Measurements from ENCODE around the gene STK39.
"Not testable (repeated sequence)": the region's sequence is repeated elsewhere in the genome, so short reads cannot be mapped to it uniquely, and the experiment has no call there.

The STK39 gene

DNA sequence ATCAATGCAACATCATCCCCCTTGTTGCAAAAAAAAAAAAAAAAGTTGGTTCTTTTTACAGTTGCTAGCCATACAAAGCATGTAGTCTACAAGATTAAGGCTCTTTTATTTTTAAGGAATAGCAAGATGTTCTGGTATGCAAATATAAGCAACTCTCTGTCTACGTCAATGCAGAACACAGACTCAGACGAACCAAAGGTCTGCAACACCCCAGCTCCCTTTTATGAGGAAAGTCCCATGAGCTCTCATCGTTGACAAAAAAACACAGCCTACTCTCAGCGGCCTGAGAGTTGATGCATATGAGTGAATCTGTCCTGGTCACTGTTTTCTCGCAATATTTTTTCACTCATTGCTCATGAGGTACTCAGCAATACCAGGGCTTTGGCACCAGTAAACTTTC is 112.9 kb downstream of the STK39 start:
- no peak for DNase-seq

DNA sequence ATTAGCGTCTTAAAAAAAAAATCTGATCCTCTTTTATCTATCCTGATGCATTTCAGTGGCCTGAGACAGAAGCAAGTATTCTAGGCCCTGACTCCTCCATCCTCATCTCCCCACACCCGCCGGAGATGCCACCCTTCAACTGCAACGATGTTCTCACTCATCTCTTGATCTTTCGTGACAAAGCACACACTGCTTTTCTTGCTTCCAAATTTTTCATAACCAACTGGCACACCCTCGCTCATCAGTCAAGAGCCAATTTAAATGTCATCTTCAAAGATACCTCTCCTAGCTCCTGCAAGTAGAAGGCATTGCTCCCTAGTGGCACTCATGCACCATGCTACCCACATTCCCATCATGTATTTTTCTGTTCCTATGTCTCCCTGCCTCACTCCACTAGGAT is 115.0 kb downstream of the STK39 start:
- no peak for DNase-seq

DNA sequence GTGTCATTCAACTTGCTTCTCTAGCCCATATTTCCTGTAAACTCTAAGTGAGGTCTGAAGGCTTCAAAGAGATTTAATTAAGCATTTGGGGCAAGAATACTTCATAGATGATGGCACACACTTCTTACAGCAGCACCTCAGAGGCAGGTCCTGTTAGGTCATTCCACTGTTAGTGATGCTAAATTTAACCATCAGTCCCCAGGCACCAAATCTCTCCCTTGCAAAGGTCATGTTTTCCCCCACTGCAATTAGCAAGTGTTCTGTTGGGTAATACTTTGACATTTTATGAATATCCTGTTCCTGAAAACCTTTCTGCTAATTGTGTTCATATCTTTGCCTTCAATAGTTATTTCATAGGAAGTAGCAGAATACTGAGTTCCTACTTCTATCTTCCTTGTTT is 117.0 kb downstream of the STK39 start:
- no peak for DNase-seq

DNA sequence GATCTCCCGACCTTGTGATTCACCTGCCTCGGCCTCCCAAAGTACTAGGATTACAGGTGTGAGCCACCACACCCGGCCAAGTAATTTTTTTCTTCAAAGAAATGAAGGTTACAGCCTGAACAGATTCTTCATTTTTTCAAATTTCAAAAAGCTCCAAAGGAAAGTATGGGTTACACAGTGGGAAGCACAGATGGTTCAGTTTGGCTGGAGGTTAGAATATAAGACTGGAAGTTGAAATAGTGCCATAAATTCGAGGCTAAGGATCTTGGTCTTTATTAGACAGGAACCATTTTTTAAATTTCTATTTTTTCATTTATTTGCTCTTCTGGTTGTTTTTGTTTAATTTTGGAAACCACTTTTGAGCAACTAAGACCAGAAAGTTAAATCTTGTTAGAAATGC is 120.0 kb downstream of the STK39 start:
- no peak for DNase-seq

DNA sequence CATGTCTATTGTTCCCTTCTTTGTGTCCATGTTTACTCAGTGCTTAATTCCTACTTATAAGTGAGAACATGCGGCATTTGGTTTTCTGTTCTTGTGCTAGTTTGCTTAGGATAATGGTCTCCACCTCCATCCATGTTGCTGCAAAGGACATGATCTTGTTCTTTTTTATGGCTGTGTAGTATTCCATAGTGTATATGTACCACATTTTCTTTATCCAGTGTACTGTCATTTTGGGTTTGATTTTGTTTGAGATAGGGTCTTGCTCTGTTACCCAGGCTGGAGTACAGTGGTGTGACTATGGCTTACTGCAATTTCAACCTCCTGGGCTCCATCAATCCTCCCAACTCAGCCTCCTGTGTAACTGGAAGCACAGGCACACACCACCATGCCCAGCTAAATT is 125.2 kb downstream of the STK39 start:
- not testable (repeated sequence) for DNase-seq

DNA sequence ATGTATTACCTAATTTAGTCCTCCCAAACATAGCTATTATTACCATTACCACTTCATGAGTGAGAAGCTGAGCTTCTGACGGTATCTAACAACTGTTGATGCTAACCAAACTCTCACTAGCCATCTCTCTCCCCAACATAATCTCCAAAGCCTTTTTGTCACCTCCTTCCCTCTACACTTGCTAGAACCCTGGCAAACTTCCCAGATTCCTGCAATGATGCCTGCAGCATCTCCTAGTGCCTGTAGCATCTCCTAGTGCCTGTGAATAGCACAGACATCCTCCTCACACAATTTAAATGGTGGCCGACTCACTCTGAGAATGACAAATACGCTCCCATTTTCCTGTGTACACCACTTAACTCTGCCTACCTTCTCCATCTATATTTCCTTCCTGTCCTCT is 126.7 kb downstream of the STK39 start:
- no peak for DNase-seq

DNA sequence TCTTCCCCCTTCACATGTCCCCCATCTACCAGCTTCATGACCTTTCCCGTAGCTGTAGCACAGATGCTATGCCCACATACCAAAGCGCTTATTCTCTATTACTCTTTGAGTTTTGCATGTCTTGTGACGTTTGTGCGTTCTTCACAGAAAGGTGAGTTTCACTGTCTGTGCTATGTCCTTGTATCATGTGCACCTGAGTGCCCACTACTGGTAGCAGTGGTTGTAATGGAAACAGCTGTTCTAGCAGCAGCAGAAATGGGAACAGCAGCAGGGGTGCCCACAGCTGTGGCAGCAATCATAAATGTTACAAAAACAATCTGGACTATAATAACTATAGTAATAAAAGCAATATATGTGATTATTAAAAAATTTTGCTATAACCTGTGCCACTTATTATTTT is 127.1 kb downstream of the STK39 start:
- no peak for DNase-seq

DNA sequence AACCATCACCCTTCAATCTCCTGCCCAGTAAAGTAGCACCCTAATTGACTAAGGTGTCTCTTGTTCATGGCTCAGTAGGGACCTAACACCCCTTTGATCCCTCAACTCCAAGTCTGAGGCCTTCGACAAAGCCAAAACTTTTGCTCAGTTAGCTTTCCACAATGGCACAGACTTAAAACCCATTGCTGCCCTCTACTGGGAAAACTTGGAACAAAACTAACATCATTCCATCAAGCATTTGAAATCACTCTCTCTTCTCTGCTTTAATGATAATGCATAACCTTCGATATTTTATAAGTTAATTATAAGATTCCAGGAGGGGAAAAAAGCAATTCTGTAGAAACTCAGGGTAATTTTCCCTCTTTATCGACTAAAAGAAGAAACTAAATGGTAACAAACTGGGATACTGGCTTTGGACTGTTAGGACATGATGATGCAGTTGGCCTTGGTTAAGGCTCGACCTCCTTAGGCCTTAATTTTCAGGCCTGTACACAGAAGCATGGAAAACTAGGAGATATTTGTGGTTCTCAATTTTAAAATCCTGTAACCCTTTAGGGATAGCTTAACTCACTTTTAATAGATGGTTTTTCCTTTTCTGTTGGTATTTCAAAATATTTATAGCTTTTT is 127.8 kb downstream of the STK39 start:
- DNase-seq, result no peak

DNA sequence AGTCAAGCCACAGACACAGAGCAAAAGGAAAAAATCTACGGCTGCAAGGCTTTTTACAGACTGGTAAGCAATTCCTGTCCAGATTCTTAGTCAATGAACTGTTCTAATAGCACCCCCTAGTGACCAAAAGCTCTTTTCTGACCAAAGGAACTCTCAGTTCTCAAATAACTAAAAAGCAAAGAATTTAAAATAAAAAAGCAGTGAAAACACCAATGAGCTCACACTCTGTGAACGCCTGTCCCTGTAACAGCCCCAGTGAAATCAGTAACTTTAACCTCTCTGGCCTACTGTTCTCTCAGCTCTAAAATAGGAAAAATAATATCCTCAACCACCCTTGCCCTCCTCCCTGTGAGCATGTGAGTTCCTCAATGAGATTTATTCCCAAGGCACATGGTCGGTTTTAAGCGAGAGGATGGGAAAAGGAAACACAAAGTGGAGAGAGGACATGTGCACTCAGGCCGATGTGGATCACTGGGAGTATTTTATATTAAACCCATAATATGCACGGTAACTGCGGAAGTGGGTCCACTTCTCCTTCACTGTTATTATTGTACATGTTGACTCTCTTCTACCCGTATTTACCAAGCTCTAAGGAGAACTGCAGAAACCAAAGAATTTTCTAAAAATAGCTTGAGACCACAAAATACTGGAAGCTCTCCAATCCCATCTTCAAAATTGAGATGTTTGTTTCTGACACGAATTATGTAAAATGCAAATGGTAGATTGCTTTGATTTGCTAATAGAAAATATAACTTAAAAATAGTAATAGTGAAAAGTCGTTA is 128.5 kb downstream of the STK39 start:
- no peak for DNase-seq

DNA sequence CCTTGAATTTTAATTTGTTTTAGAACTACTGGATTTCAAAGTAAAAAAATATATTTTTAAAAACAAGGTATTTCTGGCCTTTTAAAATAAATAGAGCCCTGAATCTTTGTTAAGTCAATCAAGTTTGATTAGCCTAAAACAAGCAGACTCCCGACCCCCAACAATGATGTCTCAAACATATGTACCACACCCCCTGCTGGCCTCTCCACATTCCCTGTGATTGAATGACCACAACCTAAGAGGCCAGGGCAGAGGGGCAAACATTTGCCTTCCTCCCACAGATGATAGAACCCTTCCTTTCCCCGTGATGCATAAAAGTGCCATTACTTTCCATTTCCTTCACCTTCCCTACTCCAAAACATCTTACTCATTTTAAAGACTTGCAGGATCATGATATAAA is 130.9 kb downstream of the STK39 start:
- DNase-seq, result no peak

DNA sequence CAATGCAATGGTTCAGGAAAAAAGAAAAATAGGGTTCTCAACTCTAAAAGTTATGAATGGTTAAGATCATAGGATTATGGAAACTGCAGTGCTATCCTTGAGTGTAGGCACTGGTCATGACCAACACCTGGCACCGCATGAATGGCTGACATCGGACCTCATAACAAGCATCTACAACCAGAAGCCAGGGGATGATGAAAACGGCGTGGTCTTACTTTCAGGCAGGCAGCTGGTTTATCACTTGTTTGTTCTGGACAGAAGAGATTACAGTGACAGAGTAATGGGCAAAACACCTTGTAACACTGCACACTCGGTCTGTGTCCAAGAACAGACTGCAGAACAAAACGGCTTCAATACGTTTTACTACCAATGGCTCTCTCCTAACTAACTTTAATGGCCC is 132.8 kb downstream of the STK39 start:
- no peak for DNase-seq

DNA sequence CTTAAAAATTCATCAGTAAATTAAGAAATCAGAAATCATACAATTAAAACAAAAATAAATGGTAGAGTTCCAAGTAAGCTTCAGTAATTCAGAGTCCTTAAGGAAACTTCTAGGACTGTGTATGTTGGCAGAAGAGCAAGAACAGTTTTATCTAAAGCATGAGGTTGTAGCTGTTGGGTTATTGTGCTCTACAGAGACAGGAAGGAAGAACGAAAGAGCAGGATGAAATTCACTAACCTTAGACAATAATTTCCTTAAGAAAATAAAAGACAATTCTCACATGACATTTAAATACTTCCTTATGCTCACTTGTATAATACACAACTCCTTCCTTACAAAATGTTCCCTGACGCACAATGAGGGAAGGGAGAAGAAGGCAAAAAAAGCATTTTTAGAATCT is 133.4 kb downstream of the STK39 start:
- DNase-seq, result no peak

DNA sequence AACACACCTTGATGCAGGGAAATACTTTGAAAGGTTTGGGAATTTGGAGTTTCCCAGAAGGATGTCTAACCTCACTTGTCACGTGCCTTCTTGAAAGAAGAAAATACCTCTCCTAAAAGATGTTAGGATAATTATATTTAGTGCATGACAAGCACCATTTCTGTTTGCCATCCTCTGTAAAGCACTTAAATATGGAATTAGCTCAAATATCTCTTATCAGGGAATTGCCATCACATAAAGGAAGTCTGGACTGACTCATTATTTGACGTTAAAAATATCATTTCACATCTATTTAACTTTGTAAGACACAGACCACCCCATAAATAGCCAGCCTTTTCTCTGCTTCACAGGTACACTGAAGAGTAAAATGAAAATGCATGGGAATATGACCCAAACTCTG is 140.1 kb downstream of the STK39 start:
- DNase-seq, result no peak

DNA sequence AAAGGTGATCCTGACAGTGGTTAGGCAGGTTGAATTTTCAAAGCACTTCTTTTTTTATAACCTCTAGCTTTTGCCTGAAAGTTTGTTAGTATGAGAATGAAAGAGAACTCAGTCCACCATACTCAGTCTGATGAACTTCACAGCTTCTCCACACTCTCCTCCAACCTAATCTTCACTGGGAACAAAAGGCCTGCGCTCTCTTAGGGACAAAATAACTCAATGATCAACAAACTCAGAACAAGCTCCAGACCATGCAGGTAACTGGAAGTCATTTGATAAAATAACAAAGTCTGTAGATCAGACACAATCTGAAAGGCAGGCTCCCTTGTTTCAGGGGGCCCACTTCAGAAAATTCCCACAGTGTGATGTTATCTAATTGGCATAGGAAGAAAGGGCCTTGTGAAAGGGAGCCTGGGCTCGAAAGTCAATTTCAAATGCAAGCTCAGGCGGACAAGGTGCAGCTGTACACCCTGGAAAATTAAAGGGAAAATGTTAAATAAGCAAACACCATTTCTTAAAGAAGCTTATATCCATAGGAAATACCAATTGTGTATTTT is 142.2 kb downstream of the STK39 start:
- DNase-seq, result no peak

DNA sequence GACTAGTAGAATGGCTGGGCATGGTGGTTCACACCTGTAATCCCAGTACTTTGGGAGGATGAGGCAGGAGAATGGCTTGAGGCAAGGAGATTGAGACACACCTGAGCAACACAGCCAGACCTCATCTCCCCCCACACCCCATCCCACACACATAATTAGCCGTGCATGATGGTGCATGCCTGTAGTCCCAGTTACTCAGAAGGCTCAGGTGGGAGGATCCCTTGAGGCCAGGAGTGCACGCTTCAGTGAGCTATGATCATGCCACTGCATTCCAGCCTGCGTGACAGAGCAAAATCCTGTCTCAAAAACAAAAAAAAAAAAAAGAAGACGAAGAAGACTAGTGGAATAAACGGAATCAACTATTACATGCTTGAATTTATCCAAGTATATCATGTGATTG is 150.0 kb downstream of the STK39 start:
- DNase-seq, result no peak

DNA sequence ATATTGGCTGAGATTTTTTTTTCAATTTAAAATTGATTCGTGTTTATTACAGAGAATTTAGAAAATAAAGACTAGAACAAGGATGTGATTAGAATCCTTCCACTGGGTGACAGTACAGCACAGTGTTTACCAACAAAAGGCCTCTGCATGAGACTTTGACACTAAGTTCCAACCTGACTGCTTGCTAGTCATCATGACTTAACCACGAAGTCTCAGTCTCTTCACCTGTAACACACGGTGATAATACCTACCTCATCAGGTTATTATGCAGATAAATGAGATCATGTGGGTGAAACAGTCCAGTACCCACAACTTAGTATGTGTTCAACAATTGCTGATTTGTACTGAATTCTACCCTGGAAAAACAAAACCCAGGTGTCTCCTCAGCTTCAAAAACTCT is 151.2 kb downstream of the STK39 start:
- DNase-seq, result no peak

DNA sequence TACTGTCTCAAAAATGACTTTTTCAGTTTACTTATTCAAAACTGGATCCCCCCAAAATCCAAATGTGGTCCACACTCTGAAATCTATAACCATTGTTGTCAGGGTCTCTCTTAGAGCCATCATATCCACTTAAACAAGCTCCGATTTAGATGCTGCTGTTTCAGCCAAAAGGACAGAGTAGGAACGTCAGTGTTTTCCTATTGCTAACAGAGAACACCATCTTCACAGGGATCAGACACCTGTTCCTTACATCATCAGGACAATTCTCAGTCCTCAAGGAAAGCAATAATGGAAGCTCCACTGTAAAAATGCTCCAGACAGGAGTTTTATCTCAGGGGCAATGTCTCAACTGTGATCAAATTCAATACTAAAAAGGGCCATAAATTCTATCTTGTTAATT is 155.4 kb downstream of the STK39 start:
- no peak for DNase-seq

DNA sequence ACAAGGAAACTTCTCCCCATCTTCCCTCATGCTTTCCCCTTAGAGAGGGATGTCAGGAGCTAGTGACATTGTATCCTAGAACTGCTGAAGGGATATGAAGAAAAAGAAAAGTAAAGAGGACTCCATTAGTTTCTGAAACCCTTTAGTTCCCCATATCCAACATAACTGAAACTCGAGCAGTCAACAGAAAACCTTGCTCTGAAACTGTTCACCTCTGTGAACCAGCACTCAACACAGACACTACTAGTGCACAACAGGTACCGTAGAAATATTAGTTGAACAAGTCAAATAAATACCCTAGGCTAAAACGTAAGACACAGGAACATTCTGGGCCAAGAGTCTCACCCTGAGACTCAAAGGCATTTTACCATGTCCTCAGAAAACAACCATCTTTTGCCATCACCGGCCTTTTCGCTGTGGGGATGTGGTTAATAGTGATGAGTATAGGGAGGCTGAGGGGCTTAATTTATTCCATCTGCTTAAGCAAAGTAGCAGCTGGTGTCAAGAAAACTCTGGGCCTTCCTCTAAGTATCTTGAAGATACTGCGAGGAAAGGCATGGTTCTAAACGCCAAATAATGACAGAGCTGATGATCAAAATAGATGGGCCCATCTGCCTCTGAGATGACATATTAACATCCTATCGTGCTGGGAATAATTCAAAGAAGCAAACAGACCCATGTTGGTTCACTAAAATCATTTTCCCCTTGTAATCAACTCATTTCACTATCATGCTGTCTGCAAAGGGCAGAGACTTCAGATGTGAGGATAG is 156.8 kb downstream of the STK39 start:
- no peak for DNase-seq

DNA sequence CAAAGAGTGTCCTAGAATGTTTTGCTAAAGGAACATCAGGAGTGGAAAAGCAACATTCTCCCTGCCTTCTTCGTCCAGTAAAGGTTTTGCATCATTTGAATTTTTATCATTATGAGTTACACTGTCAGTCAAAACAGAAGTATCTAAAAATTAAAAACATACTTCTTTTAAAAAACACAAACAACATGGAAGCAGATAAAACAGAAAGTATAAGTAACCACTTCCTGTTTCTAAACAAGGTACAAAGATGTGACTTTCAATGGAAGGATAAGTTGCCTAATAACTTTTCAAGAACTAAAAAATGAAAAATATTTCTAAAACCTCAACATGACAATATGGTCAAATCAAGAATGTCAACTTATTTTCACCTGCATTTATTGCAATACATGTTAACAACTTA is 158.2 kb downstream of the STK39 start:
- DNase-seq, result no peak

DNA sequence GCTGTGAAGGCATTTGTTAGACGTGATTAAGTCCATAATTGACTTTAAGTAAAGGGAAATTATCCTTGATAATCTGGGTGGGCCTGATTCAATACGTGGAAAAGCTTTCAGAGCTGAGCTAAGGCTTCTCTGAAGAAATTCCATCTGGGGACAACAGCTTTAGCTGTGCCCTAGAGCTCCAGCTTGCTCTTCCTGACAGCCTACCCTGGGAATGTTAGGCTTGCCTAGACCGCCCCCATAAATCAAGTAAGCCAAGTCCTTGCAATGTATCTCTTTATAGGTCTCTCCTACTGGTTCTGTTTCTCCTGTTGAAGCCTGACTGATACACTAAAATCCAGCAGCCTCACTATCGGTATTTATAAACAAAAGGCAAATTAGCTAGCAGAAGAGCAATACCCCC is 160.0 kb downstream of the STK39 start:
- no peak for DNase-seq

DNA sequence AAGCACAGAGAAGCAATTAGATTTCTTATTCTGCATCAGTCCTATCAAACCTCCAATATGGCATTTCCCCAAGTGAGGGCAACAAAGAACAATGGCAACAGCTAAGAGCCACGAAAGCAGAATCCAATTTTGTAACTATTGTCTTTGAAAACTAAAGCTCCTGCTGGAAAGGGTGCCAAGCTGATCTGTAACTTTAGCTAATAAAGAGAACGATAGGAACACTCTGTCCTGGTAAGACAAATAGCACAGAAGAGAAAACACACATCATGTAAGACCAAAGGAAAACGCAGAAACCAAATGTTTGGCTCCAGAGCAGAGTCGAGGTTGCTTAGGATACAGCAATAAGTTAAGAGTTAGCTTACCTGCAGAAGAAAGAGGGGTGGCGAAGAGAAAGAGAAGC is 160.5 kb downstream of the STK39 start:
- DNase-seq, result no peak

DNA sequence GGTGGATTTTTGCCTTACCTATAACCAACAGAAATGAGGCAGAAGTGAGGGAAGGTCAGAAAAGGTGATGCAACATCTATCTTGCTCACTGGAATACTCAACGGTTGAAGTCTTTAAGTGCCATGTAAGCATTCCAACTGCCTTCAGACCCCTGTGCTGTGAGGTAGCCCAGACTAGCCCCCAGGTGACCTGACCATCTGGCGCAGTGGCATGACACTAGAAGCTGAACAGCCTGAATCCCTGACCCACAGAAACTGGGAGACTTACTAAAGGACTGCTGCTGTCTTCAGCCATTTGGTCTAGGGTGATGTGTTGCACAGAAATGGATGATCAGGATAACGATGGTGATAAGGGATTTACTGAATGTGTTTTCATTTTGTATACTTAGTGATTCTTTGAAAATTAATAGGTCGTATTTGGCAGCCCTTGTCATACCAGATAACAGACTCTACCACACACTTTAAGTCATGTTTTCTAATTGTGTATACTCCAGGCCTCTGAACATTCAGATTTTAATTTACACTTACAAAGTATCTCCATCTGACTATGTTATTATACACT is 161.5 kb downstream of the STK39 start:
- DNase-seq, result no peak

DNA sequence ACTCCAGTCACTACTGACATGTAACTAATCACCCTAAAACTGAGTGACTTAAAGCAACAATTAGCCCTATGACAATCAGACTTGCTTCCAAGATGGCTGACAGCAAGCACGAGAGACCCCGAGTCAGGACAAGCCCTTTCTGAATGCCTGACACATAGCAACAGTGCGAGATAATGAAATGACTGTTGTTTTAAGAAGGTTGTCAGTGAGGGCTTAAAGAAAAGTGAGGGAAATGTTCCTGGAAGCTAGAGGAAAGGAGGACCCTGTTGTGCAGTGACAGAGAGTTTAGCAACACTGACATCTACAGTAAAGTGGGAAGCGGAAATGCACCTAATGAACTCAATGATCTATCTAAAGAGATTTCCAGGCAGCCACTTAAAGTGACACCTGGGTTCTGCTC is 163.1 kb downstream of the STK39 start:
- DNase-seq, result no peak

DNA sequence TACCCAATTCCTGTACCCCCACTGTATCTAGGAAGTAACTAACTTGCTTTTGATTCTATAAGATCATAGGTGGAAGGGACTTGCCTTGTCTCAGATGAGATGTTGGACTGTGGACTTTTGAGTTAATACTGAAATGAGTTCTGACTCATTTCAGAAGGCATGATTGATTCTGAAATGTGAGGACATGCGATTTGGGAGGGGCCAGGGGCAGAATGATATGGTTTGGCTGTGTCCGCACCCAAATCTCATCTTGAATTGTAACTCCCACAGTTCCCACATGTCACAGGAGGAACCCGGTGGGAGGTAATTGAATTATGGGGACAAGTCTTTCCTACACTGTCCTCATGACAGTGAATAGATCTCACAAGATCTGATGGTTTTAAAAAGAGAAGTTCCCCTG is 165.9 kb downstream of the STK39 start:
- DNase-seq, result not testable (repeated sequence)

All from NCI-H510A (cell line).